Coronary artery (tissue), 2 donors: Measurements from ENCODE around the gene TEX2.

ENCODE experiments used
- DNase-seq: peaks from one replicate; pipeline ENCODE4 v3.0.0-alpha.2; 2017; ENCODE audit warnings: low spot score
- H3K27ac ChIP-seq, 2 donors: fragments of 200-600 bp; sonication (generic); one replicate each; pipeline ENCODE4 v1.5.1; 2016 to 2019
- H3K4me3 ChIP-seq: fragments of 200-600 bp; sonication (generic); 2 replicates; pipeline ENCODE4 v1.5.1; 2016; ENCODE audit warnings: mild to moderate bottlenecking, moderate library complexity
- CTCF ChIP-seq: fragments of 200-600 bp; sonication (generic); IDR thresholded peaks from one replicate; pipeline ENCODE4 v1.5.1; 2019; ENCODE audit warnings: antibody characterized with exemption

TEX2 gene

GRCh38 chr17:64296246-64296645 is 33.2 kb upstream of the TEX2 start:
- TF ChIP-seq CTCF, result no peak
- Histone ChIP-seq H3K4me3 (no peak overlapping the region), H3K27ac (no peak overlapping the region)
- DNase-seq, result no peak

- H3K4me3 ChIP-seq, result no peak overlapping the region
- DNase-seq, result no peak
- no peak overlapping the region for H3K27ac ChIP-seq
- TF ChIP-seq CTCF, result no peak
These were observed 32.1 kb upstream of the TEX2 start for GRCh38 chr17:64295146-64295545.

GRCh38 chr17:64291268-64291851 is 28.3 kb upstream of the TEX2 start:
- DNase-seq, result no peak
- H3K4me3 ChIP-seq, result no peak overlapping the region
- TF ChIP-seq CTCF, result no peak

GRCh38 chr17:64289741-64290141 is 26.7 kb upstream of the TEX2 start:
- DNase-seq, result no peak
- no peak for TF ChIP-seq CTCF
- Histone ChIP-seq H3K4me3 (no peak overlapping the region), H3K27ac (no peak overlapping the region)

More at GRCh38 chr17:64291268-64291851, 28.3 kb upstream of the TEX2 start:
- H3K27ac ChIP-seq, result no peak overlapping the region

- no peak for TF ChIP-seq CTCF
- no peak for DNase-seq
- H3K4me3 ChIP-seq, result no peak overlapping the region
- H3K27ac ChIP-seq, result no peak overlapping the region
These were observed 19.7 kb upstream of the TEX2 start for GRCh38 chr17:64282753-64283080.

- peak; percentile 70 for TF ChIP-seq CTCF
- Histone ChIP-seq H3K27ac (no peak overlapping the region), H3K4me3 (no peak overlapping the region)
- DNase-seq, result no peak
These were observed 19.1 kb upstream of the TEX2 start for GRCh38 chr17:64281962-64282752.

GRCh38 chr17:64278614-64279013 is 15.6 kb upstream of the TEX2 start:
- no peak for DNase-seq
- TF ChIP-seq CTCF, result no peak
- Histone ChIP-seq H3K27ac (peak overlapping the region in 1 of 2 donors; percentile 58), H3K4me3 (no peak overlapping the region)
